ENCODE measurements around the gene CYSRT1. TPM values are rescaled to one million over a fixed set of nuclear protein-coding genes. Genes with fewer than 3 reads are reported as not detected.

The CYSRT1 gene
- total and polyA plus RNA-seq, 3 donors from 2014 or later, result 3.0 to 5.6 (median 3.7) TPM

GRCh38 chr9:137215196-137215986 is 9.6 kb upstream of the CYSRT1 start:
- no peak overlapping the region for H3K4me3 ChIP-seq
- no peaks in the 10 kb centered on the region for H3K9me3 ChIP-seq
- TF ChIP-seq POLR2A (IDR thresholded peaks at IDR 0.05), result no peak
- TF ChIP-seq, protein P1, sequence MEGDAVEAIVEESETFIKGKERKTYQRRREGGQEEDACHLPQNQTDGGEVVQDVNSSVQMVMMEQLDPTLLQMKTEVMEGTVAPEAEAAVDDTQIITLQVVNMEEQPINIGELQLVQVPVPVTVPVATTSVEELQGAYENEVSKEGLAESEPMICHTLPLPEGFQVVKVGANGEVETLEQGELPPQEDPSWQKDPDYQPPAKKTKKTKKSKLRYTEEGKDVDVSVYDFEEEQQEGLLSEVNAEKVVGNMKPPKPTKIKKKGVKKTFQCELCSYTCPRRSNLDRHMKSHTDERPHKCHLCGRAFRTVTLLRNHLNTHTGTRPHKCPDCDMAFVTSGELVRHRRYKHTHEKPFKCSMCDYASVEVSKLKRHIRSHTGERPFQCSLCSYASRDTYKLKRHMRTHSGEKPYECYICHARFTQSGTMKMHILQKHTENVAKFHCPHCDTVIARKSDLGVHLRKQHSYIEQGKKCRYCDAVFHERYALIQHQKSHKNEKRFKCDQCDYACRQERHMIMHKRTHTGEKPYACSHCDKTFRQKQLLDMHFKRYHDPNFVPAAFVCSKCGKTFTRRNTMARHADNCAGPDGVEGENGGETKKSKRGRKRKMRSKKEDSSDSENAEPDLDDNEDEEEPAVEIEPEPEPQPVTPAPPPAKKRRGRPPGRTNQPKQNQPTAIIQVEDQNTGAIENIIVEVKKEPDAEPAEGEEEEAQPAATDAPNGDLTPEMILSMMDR (IDR thresholded peaks at IDR 0.05), result no peak
- no peak overlapping the region for H3K27ac ChIP-seq
- H3K36me3 ChIP-seq (ENCODE audit: low read depth, missing control alignments), result no peaks in the 10 kb centered on the region
- intact Hi-C loops (cut with DNase I; ENCODE audit: low total_unique reads), result no loop called here
- no peaks in the 10 kb centered on the region for H3K27me3 ChIP-seq
- no peak for DNase-seq
- 92 to 95% methylated on average over 11 to 20 of the region's 22 CpGs for WGBS, 2 donors
- peaks cover 14% of the 10 kb centered on the region for H3K4me1 ChIP-seq

DNA sequence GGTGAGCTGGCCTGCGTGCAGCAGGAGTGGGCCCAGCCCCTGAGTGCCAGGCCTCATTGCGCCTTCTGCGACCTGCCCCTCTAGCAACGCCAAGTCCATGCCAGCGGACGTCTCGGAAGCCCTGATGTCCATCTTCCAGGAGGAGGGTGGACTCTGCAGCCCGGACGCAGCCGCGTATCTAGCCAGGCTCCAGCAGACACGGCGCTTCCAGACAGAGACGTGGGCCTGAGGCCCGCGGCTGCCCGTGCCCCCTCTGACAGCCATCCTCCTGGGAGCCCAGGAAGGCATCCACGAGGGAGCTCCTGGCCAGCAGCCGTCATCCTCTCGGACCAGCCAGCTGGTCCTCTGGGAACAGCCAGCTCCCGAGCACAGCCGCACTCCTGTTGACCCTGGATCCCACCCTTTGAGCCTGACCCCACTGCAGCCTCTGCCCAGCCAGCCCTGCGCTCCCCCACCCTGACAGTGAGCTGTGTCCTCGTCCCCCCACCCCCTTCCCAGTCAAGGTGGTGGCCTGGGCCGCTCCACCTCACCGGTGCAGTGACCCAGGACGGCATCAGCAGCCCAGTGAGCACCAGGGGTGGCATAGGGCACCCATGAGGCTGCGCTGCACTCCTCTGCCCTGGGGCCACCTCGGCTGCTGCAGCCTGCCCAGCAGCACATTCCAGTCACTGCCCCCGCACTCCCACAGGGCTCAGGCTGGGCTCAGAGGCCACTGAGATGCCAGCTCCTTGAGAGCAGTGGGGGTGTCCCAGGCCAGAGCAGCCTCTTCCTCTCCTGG is 8.6 kb upstream of the CYSRT1 start:
- WGBS, 2 donors, result 68 to 90% methylated on average over 2 to 30 of the region's 30 CpGs

DNA sequence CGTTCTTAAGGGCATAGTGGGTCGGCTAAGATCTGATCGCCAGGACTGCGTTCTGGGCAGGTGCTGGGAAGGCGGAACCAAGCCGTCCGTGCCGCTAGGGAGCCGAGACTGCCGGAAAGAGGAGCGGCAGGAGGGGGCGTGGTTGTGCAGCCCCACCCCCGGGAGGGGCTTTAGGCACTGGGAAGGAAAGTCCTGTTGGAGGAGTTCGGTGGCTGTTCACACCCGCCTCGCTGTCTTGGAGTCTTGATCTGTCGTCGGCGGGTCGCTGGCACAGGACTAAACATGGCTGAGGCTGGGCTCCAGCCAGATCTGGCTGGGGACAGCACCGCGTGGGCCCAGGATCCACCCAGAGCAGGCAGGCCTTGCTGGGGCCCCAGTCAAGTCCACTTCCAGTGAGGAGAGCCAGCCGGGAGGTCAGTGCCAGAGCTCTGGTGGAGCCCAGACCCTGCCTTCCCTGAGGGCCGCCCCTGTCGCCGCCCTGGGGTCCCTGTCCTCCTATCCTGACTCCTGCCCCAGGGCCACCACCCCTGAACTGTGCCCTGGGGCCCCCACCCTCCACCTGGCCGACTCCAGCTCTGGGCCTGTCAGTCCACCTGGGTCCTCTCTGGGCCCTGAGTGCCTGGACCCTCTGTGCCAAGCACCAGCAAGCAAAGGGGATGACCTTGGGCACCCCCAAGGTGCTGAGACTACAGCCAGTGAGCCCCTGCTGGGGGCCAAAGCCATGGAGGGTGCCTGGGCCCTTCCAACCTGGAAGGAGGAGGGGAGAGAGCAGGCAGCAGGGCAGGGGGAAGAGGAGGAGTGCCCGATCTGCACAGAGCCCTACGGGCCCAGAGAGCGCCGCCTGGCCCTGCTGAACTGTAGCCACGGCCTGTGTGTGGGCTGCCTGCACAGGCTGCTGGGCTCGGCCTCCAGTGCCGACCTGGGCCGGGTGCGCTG is 7.4 kb upstream of the CYSRT1 start:
- Histone ChIP-seq H3K27me3 (no peaks in the 10 kb centered on the region), H3K27ac (peak overlapping the region in 1 of 2 donors; percentile 50), H3K36me3 (ENCODE audit: low read depth, missing control alignments) (no peaks in the 10 kb centered on the region), H3K4me1 (peaks cover 21% of the 10 kb centered on the region), H3K9me3 (no peaks in the 10 kb centered on the region), H3K4me3 (peak overlapping the region; percentile 15 to 54)
- DNase-seq, result peak; percentile 91
- TF ChIP-seq, protein P1 (IDR thresholded peaks at IDR 0.05), result no peak
- no peak for TF ChIP-seq POLR2A (IDR thresholded peaks at IDR 0.05)
- 40 to 51% methylated on average over 14 to 36 of the region's 36 CpGs for WGBS, 2 donors
- intact Hi-C loops (cut with DNase I; ENCODE audit: low total_unique reads), result no loop called here

More for the DNA sequence above, 8.6 kb upstream of the CYSRT1 start:
- Histone ChIP-seq H3K27me3 (no peaks in the 10 kb centered on the region), H3K36me3 (ENCODE audit: low read depth, missing control alignments) (no peaks in the 10 kb centered on the region), H3K4me3 (no peak overlapping the region), H3K27ac (no peak overlapping the region), H3K4me1 (peaks cover 16% of the 10 kb centered on the region), H3K9me3 (no peaks in the 10 kb centered on the region)
- intact Hi-C loops (cut with DNase I; ENCODE audit: low total_unique reads), result no loop called here
- DNase-seq, result peak; percentile 87
- TF ChIP-seq, protein P1 (IDR thresholded peaks at IDR 0.05), result no peak
- no peak for TF ChIP-seq POLR2A (IDR thresholded peaks at IDR 0.05)

DNA sequence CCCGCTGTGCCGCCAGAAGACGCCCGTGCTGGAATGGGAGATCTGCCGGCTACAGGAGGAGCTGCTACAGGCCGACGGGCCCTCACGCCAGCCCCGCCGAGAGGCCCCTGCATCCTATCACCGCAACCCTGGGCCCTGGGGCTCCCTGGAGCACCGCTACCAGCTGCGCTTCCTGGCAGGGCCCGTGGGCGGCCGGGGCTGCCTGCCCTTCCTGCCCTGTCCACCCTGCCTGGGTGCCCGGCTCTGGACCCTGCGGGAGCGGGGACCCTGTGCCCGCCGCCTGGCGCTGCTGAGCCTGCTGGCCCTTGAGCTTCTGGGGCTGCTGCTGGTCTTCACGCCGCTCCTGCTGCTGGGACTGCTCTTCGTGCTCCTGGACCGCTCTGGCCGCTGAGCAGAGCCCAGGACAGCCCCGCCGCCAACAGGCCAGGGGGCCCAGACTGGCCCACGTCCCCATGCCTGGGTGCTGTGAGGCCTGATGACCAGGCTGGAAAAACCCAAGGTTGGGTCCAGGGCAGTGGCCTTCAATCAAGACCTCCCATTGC is 6.7 kb upstream of the CYSRT1 start:
- no peaks in the 10 kb centered on the region for H3K36me3 ChIP-seq (ENCODE audit: low read depth, missing control alignments)
- H3K27ac ChIP-seq, result no peak overlapping the region
- 66 to 72% methylated on average over 13 to 30 of the region's 30 CpGs for WGBS, 2 donors
- H3K27me3 ChIP-seq, result no peaks in the 10 kb centered on the region
- intact Hi-C loops (cut with DNase I; ENCODE audit: low total_unique reads), result no loop called here
- H3K4me3 ChIP-seq, result peak overlapping the region in 1 of 2 donors; percentile 54
- TF ChIP-seq POLR2A (IDR thresholded peaks at IDR 0.05), result no peak
- TF ChIP-seq, protein P1 (IDR thresholded peaks at IDR 0.05), result no peak
- H3K4me1 ChIP-seq, result peaks cover 28% of the 10 kb centered on the region
- no peak for DNase-seq
- no peaks in the 10 kb centered on the region for H3K9me3 ChIP-seq

Data from testis (tissue), 3 donors.